HG02870 (cell line): Measurements from ENCODE around the gene TMEM244.
"Not testable (repeated sequence)": the region's sequence is repeated elsewhere in the genome, so short reads cannot be mapped to it uniquely, and the experiment has no call there.

Source experiments
- ATAC-seq: cut with Tn5 transposase; IDR thresholded peaks from one replicate; pipeline ENCODE4 v1.9.1; 2021; ENCODE audit warnings: mild to moderate bottlenecking, moderate library complexity; ENCODE audit not compliant: unreplicated experiment

TMEM244 gene

GRCh38 chr6:129817332-129817731 lies 43.8 kb downstream of the TMEM244 start:
- ATAC-seq, result no peak

- ATAC-seq, result no peak
Measured at GRCh38 chr6:129812145-129812777, 48.9 kb downstream of the TMEM244 start.

DNA sequence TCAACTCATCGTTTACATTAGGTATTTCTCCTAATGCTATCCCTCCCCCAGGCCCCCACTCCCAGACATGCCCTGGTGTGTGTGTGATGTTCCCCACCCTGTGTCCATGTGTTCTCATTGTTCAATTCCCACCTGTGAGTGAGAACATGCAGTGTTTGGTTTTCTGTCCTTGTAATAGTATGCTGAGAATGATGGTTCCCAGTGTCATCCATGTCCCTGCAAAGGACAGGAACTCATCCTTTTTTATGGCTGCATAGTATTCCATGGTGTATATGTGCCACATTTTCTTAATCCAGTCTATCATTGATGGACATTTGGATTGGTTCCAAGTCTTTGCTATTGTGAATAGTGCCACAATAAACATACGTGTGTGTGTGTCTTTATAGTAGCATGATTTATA lies 54.0 kb downstream of the TMEM244 start:
- ATAC-seq, result not testable (repeated sequence)

- not testable (repeated sequence) for ATAC-seq
Measured at GRCh38 chr6:129802920-129803319, 58.2 kb downstream of the TMEM244 start.

DNA sequence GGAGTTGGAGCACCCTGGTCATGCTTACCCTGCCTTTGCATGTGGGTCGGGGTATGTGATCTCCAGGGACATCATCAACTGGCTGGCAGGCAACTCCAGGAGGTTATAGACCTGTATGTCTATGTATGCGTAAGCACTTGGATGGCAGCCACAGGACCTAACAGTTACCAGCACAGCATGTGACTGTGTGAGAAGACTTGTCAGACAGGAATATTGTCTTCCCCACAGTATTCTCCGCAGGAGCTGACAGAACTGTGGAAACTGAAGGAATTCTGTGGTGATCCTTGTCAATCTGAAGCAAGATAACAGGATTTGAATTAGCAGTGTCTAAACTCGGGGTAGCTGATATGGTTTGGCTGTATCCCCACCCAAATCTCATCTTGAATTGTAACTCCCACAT lies 59.2 kb downstream of the TMEM244 start:
- no peak for ATAC-seq

DNA sequence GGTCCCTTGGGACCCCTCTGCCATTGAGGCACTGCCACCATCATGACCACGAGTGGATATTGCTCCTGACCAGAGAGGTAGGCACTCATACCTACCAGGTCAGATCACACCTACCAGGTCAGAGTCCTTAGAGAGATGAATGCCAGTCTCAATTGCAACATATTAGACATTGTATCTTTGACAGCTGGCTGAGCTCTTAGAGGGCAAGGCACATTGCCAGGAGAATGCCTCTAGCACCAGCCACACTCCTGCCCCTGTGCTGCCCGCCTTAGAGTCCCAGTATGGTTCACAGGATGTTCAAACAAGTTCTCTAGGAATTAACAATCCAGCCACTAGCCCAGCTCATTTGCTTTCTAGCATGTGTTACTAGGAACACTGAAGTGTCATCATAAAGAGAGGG lies 65.9 kb downstream of the TMEM244 start:
- no peak for ATAC-seq

- ATAC-seq, result no peak
Measured at GRCh38 chr6:129793447-129793846, 67.7 kb downstream of the TMEM244 start.

GRCh38 chr6:129792049-129792448 lies 69.1 kb downstream of the TMEM244 start:
- ATAC-seq, result no peak

- ATAC-seq, result no peak
Measured at GRCh38 chr6:129790785-129791184, 70.3 kb downstream of the TMEM244 start.

GRCh38 chr6:129789974-129790373 lies 71.1 kb downstream of the TMEM244 start:
- no peak for ATAC-seq

DNA sequence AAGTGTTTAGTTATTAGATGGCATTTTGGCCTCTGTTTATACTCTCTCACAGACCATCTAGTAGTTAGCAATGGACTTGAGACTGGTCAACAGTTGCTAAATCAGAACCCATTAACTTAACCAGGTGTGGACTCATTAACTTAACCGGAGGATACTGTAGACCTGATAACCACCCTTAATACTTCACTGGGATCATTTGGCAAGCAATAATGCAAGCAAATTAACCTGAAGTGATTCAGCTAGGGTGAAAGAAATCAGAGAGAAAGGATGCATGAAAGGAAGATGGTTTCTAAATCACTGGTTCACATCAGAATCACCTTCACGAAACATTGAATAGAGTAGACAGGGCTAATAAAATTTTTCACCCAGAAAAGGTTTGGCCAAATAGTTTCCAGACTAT lies 73.3 kb downstream of the TMEM244 start:
- no peak for ATAC-seq

GRCh38 chr6:129786548-129786947 lies 74.6 kb downstream of the TMEM244 start:
- no peak for ATAC-seq

DNA sequence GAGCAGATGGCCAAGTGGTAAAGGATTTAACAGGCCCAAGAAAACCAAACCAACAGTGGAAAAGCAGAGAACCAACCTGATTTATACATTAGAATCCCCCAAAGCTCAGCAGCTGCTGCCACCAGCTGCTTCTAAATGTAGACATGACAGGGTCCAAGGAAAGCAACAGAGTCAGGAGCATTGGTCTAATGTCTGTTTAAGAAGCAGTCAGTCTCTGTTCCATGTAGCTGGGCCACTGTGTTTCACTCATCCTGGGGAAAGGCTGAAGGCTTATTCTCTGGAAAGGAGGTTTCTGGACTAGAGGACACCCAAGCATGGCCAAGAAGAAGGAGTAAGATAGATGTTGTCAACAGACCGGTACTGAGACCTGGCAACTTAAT lies 75.4 kb downstream of the TMEM244 start:
- ATAC-seq, result no peak

DNA sequence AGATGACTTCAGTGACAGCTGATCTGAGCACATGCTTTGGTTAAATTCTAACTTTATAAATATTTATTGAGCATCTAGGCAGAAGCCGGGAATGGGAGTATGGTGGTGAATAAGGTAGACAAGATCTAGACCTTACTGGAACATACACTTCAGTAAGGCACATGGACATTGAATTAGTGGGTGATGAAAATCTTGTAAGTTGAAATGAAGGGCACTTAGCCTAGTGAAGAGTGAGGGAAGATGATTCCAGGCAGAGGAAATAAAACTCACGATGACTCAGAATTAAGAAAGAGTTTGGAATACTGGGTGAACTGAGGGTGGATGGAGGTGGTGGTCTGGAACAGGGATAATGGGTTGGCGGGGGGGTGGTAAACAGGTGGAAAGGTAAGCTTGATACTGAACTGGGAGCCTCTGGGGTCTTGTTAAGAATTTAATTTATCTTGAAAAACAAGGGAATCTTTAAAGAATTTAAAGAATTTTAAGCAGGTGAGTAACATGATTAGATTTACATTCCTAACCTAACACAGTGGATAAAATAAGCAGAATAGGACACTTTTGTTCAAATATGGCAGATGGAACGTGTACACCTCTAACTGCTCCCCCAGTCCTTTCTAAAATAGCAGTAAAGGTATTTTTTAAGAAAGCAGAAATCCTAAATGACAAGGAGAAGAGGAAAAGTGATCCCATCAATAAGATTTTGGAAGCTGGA lies 75.9 kb downstream of the TMEM244 start:
- no peak for ATAC-seq
